Dermis microvascular lymphatic vessel endothelial cell (primary cell): ENCODE measurements around the gene NKTR. TPM values are rescaled to one million over a fixed set of nuclear protein-coding genes. Genes with fewer than 3 reads are reported as not detected.

Experiments
- DNase-seq, 2 donors: peaks; one replicate each; pipeline versions ENCODE4 v3.0.0 to v3.0.0-alpha.2; 2010; ENCODE audit warnings: low read depth in 2 of 2
- total RNA-seq: library from RNA; depleted of rRNA; stranded (reverse); fragments of >200 nt; gene quantifications from 2 replicates; pipeline ENCODE4 v1.2.1, GENCODE V29; 2014

Gene NKTR
- total RNA-seq, 1 donor from 2014 or later, result 36.3 TPM

- DNase-seq, result no peak
These were observed 61.7 kb downstream of the NKTR start for GRCh38 chr3:42662037-42662812.

GRCh38 chr3:42662813-42663535, 62.5 kb downstream of the NKTR start:
- DNase-seq, result no peak

GRCh38 chr3:42663581-42664437, 63.3 kb downstream of the NKTR start:
- no peak for DNase-seq

GRCh38 chr3:42664438-42664803, 63.9 kb downstream of the NKTR start:
- DNase-seq, result no peak

GRCh38 chr3:42665050-42665878, 64.8 kb downstream of the NKTR start:
- no peak for DNase-seq

GRCh38 chr3:42666022-42666421, 65.5 kb downstream of the NKTR start:
- no peak for DNase-seq

GRCh38 chr3:42666577-42666998, 66.1 kb downstream of the NKTR start:
- no peak for DNase-seq

GRCh38 chr3:42667096-42667522, 66.6 kb downstream of the NKTR start:
- DNase-seq, result no peak

- no peak for DNase-seq
These were observed 67.3 kb downstream of the NKTR start for GRCh38 chr3:42667523-42668412.

GRCh38 chr3:42668413-42668760, 67.9 kb downstream of the NKTR start:
- no peak for DNase-seq

- DNase-seq, result no peak
These were observed 68.3 kb downstream of the NKTR start for GRCh38 chr3:42668793-42669217.

GRCh38 chr3:42670051-42670576, 69.6 kb downstream of the NKTR start:
- DNase-seq, result no peak

GRCh38 chr3:42670670-42671069, 70.2 kb downstream of the NKTR start:
- DNase-seq, result no peak

- DNase-seq, result no peak
These were observed 72.0 kb downstream of the NKTR start for GRCh38 chr3:42672515-42672914.

GRCh38 chr3:42673082-42673481, 72.6 kb downstream of the NKTR start:
- DNase-seq, result no peak

GRCh38 chr3:42674146-42674545, 73.7 kb downstream of the NKTR start:
- DNase-seq, result no peak

GRCh38 chr3:42675909-42676308, 75.4 kb downstream of the NKTR start:
- DNase-seq, result no peak

GRCh38 chr3:42678447-42678846, 78.0 kb downstream of the NKTR start:
- DNase-seq, result no peak

GRCh38 chr3:42680271-42680670, 79.8 kb downstream of the NKTR start:
- DNase-seq, result no peak

- DNase-seq, result no peak
These were observed 80.3 kb downstream of the NKTR start for GRCh38 chr3:42680806-42681205.
